Suppressor macrophage (primary cell): ENCODE data around the gene GLT1D1.

ENCODE experiments used
- DNase-seq, 4 experiments: peaks; one replicate each; pipeline ENCODE4 v3.0.0-alpha.2; 2020 to 2022

GLT1D1 gene

DNA sequence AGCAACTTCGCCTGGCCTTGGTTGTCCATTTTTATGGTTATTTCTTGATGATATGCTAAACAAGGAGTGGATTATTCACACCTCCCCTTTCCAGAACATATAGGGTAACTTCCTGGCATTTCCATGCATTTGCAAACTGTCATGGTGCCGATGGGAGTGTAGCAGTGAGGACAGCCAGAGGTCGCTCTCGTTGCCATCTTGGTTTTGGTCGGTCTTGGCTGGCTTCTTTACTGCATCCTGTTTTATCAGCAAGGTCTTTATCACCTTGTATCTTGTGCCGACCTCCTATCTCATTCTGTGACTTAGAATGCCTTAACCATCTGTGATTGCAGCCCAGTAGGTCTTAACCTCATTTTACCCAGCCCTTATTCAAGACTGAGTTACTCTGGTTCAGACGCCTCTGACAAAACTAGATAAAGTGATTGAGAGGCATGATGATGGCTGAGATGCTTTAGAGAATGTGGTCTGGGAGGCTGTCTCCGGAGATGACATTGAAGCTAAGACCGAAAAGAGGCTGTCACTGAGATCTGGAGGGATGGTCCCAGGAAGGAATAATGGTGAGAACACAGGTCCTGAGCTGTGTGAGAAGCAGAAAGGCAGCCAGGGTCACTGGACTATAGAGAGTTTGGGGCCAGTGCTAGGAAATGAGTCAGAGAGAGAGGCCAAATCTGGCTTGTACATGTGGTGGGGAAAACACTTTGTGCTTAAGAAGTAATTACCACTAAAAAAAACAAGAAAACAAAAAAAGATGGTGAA lies 2.9 kb downstream of the GLT1D1 start:
- no peak for DNase-seq

DNA sequence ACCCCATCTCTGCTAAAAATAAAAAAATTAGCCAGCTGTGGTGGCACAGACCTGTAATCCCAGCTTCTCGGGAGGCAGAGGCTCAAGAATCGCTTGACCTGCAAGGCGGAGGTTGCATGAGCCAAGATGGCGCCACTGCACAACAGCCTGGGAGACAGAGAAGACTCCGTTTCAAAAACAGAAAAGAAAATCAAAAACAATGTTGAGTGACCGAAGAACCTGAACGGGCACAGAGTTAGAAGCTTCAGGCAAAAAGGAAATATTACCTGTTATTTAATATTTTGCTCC lies 3.5 kb downstream of the GLT1D1 start:
- no peak for DNase-seq

DNA sequence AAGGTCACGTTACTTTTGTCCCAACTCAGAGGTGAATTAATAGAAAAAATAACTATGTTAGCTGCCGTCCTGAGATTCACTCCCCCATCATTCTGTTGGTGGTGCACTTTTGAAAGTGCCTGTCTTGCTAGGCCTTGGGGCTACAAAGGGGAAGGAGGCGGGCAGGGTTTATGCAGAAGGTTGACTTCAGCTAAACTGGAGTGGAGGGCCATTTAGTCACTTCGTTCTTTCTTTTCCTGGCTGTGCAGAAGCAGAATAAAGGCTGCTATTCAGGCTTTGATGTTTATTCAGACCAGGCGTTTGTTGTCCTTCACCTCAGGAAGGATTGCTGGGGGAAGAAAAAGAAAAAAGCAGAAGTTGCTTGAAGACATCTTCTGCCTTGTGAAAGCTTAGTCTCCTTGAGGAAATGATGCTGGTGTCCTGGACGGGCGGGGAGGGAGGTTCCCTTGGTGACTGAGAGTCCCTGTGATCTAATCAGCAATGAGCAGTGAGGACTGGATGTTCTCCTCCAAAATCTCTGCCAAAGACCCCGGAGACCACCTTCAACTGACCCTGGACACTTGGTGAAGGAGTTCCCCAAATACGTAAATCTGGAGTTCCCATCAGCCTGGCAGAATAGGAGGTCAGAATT lies 4.0 kb downstream of the GLT1D1 start:
- DNase-seq: peak; percentile 65 to 82 (median 78)

DNA sequence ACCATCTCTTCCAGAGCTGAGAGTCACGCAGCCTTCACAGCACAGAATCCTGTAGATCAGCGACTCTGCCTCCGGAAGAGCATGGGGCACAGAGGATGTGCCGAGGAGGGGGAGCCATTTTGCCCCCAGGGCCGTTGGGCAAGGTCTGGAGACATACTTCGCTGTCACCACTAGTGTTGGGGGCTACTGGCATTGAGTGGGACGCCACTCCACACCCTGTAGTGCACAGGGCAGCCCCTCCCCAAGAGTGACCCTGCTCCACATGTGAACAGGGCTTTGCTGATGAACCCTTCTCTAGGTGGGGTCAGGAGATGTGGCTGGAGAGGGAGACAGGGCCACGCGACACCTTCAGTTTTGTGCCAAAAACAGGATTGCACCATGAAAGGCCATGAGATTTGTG lies 6.0 kb downstream of the GLT1D1 start:
- no peak for DNase-seq

DNA sequence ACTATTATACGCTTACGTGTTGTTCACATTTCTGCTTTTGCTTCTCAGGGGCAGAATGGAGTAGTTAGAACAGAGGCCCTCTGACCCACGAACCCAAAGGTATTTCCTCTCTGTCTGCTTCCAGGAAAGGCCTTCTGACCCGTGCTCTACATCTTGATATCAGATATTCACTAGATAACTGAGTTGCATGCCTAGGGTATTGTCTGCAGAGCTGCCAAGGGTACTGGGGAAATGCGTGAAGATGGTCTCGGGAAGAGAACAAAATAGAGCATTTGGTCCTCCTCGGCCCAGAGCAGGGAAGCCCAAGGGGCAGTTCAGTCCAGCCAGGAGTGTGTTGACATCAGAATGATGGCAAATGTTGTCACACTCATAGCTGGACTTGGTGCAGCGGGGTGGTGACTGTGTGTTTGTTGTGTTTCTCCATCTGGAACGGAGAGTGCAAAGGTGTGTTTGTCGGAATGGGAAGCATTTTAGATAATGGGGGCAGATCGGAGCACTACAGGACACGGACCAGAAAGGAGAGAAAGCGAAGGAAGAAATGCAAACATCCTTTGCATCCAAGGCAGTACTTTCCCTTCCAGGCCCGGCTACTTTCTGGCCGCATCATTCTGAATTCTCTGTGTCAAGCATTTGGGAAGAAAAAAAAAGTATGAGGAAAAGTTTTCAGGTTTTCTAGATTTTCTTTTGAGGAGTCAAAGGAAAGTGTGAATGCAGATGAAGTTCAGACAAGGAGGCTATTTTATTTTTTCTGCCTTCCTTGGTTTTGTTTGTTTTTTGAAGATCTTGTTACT lies 8.1 kb downstream of the GLT1D1 start:
- no peak for DNase-seq

DNA sequence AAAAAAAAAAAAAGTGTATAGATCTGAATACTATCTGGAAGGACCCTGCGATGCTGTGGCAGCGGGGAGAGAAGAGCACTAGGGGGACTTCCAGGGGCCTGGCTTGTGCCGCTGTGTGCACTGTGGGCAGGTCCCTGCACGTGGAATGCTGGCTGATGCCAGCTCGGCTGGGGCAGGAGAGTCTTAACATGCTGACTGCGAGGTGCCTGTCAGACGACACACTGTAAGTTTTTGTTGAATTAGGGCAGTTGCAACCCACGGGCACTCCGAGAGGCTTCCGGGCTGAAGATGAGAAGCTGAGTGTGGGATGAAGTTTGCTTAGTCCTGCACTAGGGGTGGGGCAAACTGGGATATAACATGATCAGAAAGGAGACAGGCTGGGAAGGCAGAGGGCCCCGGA lies 10.7 kb downstream of the GLT1D1 start:
- DNase-seq: no peak

DNA sequence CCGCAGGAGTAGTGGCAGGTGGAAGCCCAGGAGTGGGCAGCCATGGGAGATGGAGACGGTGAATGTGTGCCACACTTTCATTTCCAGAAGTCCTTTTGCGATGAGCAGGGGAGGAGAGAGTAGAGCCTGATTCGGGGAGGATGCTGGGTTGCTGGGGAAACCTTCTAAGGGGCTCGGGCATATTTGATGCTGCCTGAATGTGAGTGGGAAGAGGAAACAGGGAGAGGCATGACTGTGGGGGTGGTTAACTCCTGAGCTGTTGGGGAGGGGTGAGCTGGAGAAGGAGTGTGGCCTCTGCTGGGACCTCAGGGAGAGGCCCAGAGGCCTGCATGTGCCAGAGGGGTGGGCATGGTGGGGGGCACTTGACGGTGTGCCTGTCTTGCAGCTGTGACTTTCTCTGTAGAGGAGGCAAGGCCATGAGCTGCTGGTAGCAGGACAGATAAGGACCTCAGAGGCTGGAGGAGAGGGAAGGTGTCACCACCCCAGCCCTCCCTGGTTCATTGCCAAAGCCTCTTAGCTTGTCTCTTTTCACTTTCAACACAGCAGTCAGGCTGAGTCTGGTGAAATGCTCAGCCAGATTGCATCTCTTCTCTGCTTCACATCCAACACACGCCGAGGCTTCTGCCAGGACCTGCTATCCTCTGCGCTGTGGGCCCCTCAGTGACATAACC lies 11.4 kb downstream of the GLT1D1 start:
- peak in 3 of 4 experiments; percentile 30 to 43 (median 36) for DNase-seq

DNA sequence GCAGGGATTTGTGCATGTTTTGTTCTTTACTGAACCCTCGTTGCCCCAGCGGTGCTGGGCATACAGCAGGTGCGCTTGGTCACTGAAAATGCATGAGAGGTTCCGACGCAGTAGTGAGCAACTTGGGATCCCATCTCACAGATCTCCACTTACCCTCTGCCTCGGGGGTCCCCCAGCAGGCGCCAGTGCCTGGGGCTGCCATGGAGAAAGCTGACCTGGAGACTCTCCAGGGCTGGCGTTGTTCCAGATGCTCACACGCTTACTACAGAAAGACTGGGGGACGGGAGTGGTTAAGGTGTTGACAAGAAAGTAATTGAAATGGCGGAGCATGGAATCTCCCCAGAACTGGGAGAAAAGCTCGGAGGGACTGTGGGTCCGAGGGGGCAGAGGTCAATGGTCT lies 14.2 kb downstream of the GLT1D1 start:
- no peak for DNase-seq

DNA sequence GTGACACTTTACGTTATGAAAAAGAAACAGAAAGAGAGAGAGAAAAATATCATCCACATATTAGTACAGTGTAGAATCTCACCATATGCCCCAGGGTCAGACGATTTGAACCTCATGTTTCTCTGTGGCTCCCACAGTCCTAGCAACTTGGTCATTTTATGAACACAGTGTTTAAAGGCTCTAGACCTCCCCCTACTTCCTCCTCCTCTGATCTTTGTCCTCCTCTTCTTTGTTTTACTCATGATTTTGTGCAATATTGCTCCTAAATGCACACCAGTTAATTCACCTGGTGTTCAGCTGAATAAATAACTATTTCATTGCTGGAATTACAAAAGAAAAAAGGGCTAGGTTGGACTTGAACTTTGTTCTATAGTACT lies 18.2 kb downstream of the GLT1D1 start:
- no peak for DNase-seq

DNA sequence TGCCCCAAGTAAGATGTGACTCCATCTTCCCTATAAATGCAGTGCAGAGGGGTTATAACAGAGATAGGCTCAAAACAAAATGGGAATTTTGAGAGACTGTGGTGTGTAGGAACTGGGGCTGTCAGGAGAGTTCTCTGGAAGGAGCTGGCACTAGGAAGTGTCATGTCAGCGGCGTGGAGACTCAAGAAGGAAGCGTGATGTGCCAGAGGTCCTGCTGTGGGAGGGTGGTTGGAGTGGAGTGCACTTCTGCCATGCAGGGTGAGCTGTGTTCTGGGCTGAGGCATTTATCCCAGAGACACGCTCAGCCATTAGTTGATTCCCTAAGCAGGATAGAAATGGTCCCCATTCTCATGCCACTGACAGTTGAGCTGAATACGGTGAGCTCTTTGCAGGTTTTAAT lies 19.0 kb downstream of the GLT1D1 start:
- peak; percentile 9 to 51 (median 40) for DNase-seq

DNA sequence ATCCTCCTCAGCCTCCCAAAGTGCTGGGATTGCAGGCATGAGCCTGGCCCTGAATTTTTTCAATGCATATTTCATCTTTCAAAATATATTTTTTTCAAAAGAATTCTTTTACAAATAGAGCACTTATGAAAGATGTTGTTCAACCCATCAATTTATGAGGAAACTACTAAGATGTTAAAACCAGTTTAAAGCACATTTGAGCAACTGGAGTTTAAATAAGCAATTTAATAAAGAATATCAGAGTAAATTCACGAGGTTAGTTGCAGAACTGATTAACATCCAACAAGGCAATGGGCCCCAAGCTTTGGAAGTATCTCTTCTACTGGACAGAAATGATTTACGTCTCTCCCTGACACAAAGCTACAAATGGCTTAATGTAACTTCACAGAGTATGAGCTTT lies 23.3 kb downstream of the GLT1D1 start:
- no peak for DNase-seq

DNA sequence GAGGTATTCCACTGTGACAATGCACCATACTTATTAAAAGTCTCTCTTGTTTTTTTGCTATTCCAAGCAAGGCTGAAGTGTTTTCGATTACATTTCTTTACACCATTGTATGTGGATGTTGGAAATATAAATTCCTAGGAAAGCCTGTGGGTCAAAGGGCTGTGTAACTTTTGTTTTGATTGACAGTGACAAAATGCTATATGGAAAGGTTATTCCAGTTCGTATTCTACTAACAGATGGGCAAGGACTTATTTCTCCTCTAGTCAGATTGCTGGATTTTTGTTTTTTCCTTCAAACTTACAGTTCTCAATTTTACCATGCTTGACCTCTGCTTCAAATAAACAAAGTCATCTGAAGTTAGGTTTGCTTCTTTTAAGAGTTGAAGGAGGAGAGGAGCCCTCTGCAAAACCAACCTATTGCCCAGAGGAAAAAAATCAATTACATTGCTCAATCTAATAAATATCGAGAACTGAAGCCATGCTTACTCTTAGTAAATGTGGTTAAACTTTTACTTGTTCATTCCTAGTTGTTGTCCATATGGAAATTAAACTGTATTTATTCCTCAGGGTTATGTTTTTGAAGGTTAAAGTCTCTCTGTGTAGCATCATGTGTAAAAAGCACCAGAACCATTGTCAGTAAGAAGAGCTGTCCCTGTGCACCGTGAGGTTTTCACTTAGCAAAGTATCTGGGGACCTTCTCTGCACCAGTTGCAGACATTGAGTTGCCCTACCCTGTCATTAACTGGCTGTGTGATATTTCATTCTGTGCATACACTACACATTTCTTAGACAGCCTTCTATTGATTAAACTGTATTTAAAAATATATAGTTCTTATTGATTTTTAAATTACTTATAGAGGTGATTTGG lies 26.9 kb downstream of the GLT1D1 start:
- DNase-seq: no peak

DNA sequence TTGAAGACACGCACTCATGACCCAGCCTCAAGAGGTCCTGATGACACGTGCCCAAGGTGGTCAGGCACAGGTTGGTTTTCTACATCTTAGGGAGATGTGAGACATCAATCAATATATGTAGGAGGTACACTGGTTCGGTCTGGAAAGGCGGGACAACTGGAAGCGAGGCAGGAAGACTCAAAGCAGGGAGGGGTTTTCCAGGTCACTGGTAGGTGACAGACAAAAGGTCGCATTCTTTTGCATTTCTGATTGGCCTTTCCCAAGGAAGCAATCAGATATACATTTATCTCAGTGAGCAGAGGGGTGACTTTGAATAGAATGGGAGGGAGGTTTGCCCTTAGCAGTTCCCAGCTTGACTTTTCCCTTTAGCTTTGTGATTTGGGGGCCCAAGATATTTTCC lies 38.6 kb downstream of the GLT1D1 start:
- no peak for DNase-seq

DNA sequence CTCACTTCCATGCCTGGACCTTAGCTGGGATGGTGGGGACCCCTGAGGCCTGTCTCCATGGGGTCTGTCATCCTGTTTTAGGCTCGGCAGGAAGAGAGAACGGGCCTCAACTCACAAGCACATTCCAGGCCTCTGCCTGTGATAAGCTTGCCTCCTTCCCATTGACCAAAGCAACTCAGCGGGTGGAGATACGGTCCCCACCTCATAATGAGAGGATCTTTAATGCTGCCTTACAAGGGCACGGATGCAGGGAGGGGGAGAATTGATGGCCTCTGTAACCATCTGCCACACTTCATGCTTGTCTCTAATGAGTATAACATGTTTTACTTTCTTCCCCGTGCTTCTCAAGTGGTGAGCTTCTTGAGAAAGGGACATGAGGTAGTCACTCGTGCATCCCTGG lies 50.0 kb downstream of the GLT1D1 start:
- DNase-seq: no peak

DNA sequence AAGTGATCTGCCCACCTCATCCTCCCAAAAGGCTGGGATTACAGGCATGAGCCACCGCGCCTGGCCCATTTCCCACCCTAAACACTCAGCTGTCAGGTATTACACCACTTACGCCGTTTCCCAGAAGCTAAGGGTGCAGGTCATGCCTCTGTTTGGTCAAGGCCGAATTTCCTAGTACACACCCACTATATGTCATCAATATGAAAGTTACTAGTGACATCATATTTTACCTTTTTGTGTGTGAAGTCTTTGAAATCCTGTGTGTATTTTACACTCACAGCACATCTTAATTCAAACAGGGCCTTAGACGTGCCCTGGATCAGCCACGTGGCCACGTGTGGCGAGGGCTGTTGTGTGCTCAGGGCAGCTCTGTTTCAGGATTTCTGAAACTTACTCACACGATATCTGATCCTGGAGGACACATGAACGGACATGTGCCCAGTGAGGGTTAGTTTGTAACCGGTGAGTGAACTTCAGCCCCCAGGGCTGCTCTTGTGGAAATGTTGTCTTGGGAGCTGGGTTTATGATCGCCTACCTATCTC lies 51.8 kb downstream of the GLT1D1 start:
- DNase-seq: no peak

DNA sequence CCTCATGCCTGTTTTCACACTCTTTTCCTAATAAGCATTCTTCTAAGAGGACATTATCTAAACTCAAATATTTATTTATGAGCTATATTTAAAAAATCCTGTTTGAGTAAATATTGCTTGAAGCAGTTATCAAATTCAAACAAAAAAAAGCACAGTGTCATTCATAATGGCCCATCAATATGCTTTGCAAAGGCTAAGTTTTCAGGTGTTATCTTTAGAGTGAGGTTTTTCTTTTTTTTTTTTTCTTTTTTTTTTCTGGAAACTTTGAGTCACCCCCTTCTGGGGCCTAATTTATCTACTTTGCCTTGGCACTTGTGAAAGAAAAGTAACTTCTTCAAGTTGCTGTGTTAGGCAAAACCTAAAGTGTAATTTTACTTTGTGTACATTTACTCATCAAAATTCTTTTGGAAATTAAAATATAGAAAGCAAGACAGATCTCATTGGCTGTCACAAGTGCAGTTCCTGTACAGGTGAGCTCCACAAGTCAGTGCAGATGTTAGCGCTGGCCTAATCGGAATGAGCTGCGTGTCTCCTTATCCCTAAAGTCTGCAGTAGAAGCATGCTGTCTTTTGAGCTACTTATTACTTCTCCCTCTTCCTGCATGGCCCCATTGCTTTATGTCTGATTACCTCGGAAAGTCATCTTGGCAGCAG lies 53.3 kb downstream of the GLT1D1 start:
- DNase-seq: no peak

DNA sequence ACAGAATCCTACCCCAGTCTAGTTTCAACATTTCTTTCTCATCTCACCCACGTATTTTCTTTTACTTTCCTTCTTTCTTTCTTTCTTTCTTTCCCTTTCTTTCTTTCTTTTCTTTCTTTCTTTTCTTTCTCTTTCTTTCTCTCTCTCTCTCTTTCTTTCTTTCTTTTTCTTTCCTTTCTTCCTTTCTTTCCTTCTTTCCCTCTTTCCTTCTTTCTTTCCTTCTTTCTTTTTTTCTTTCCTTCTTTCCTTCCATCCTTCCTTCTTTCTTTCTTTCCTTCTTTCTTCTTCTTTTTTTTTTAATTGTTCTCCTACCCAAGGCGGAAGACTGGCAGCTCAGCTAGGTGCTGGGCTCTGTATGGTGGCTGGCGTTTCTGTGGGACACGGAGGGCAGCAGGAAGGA lies 55.0 kb downstream of the GLT1D1 start:
- DNase-seq: no peak

DNA sequence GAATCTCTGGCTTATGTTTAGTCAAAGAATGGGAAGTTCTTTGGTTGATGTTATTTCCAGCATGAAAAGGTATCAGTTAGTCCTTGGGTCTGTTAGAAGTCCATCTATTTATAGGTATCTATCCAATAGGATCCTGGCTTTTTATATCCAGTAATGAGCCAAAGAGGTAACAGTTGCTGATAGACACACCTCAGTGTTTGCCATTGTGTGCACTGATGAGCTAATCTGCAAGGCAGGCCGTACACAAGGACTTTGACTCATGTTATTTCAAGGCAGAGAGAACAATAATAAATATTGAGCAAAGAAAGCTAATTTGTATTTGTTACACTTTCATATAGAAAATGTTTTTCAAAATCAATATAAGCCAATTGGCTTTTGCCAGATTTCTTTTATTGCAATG lies 56.4 kb downstream of the GLT1D1 start:
- no peak for DNase-seq

DNA sequence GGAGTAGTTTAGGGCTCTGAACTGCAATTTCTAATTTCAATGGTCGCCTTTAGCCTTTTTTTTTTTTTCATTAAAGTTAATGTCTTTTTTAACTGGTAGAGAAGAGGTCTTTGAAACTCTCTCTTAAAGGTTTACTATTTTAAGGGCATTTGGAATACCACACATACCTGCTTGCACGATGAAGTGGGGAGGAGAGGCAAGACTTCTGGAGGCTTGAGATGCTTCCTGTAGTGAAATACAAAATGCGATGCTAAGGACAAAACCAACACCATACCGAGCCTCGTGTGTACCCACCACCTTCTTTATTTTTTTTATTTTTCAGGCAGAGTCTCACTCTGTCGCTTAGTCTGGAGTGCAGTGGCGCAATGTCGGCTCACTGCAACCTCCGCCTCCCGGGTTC lies 57.4 kb downstream of the GLT1D1 start:
- DNase-seq: no peak

DNA sequence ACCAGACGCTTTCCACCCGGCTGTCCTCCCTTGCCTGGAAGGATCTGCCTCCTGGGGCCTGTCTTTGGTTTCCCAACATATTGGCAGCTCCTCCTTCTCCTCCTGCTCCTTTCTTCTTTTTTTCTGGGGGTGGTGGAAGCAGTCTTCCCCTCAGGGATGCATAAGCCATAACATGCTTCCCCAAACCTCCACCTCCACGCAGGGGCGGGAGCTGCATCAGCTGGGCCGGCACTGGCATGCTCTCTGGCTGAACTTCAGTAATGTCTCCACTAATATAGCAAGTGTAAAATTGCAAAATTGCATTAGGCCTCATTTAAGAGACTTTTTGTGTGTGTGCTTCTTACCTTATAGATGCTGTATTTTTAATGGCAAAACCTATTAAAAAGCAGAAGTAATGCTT lies 58.6 kb downstream of the GLT1D1 start:
- DNase-seq: peak; percentile 13 to 74 (median 56)

DNA sequence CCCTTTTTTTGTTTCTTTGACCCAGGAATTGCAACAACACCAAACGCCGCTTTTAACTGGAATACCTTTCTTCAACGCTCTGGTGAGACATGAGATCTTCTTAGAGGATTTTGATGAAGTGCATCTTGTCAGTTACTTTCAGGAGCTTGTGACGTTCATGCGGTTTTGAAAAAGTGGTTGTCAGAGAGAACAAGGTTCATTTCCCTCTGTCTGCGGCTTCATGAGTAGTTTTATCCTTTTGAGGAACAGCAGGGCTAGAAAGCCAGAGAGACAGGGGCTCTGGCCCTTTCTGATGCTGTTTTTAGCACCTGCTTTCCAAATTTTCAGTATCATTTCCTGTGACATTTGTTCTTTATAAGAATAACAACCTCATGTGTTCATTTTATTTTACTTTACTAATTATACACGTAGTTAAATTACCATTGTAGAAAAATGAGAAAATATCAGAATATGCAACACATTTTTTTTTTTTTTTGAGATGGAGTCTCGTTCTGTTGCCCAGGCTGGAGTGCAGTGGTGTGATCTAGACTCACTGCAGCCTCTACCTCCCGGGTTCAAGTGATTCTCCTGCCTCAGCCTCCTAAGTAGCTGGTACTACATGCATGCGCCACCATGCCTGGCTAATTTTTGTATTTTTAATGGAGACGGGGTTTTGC lies 61.8 kb downstream of the GLT1D1 start:
- DNase-seq: peak; percentile 72 to 88 (median 81)
